Spleen (tissue), 11 donors: ENCODE results near the gene NSFL1C. TPM values are rescaled to one million over a fixed set of nuclear protein-coding genes. Genes with fewer than 3 reads are reported as not detected.
A peak's percentile ranks its signal among the peaks of the same experiment; 100 is the strongest.

ENCODE experiments used
- DNase-seq: peaks from one replicate; pipeline ENCODE4 v3.0.0-alpha.2; 2020
- H3K27ac ChIP-seq, 8 donors: fragments of 200-600 bp; sonication (generic) in 7 of 8; 1 replicate in 4 of 8; 2 replicates in 4 of 8; pipeline versions ENCODE4 v1.5.0 to v1.8.0; 2016 to 2021; ENCODE audit warnings: inconsistent platforms in 4 of 8, mild to moderate bottlenecking in 4 of 8, moderate library complexity in 1 of 8
- H3K27me3 ChIP-seq, 7 donors: fragments of 200-600 bp; sonication (generic) in 6 of 7; replicated peaks in 1 of 7; 1 replicate in 4 of 7; 2 replicates in 3 of 7; pipeline versions ENCODE4 v1.5.0 to v1.8.0; 2016 to 2021; ENCODE audit warnings: inconsistent platforms in 3 of 7, mild to moderate bottlenecking in 1 of 7
- H3K36me3 ChIP-seq, 6 donors: fragments of 200-600 bp; sonication (generic) in 5 of 6; 1 replicate in 4 of 6; 2 replicates in 2 of 6; pipeline versions ENCODE4 v1.5.0 to v1.8.0; 2016 to 2021; ENCODE audit warnings: inconsistent platforms in 2 of 6
- H3K4me1 ChIP-seq, 6 donors: fragments of 200-600 bp; sonication (generic) in 5 of 6; 1 replicate in 3 of 6; 2 replicates in 3 of 6; pipeline versions ENCODE4 v1.5.0 to v1.8.0; 2016 to 2021; ENCODE audit warnings: inconsistent platforms in 3 of 6
- H3K4me3 ChIP-seq, 8 donors: fragments of 200-600 bp; sonication (generic) in 7 of 8; 1 replicate in 4 of 8; 2 replicates in 4 of 8; pipeline versions ENCODE4 v1.5.0 to v1.8.0; 2016 to 2021; ENCODE audit warnings: inconsistent platforms in 4 of 8, mild to moderate bottlenecking in 4 of 8, moderate library complexity in 2 of 8
- H3K9me3 ChIP-seq, 8 donors: fragments of 200-600 bp; sonication (generic) in 7 of 8; 1 replicate in 4 of 8; 2 replicates in 4 of 8; pipeline versions ENCODE4 v1.5.0 to v1.8.0; 2016 to 2021; ENCODE audit warnings: inconsistent platforms in 4 of 8
- CTCF ChIP-seq, 11 experiments: fragments of 200-600 bp in 7 of 11; fragments of 450-650 bp in 4 of 11; sonication (generic) in 4 of 11; IDR thresholded peaks in 8 of 11; conservative IDR thresholded peaks in 3 of 11; 1 replicate in 7 of 11; 2 replicates in 4 of 11; pipeline versions ENCODE4 v1.4.0 to v1.8.0; 2016 to 2021; ENCODE audit warnings: antibody characterized with exemption in 11 of 11, inconsistent platforms in 4 of 11, mild to moderate bottlenecking in 1 of 11
- POLR2A ChIP-seq, 3 donors: fragments of 450-650 bp; IDR thresholded peaks; one replicate each; pipeline ENCODE4 v1.5.1; 2017; ENCODE audit warnings: antibody characterized with exemption in 3 of 3, mild to moderate bottlenecking in 1 of 3
- POLR2AphosphoS5 ChIP-seq, 3 donors: sonication (generic); formaldehyde crosslinking; IDR thresholded peaks; one replicate each; pipeline ENCODE4 v1.5.1; 2017; ENCODE audit warnings: antibody characterized with exemption in 3 of 3
- WGBS, 5 donors: extraction: QIAGEN DNeasy Blood & Tissue Kit in 3 of 5; methylation state at CpG; one replicate each; pipeline versions ENCODE4 v1.1.5 to v1.1.7; 2013 to 2018; 5-methylcytosine and 5-hydroxymethylcytosine counted together
- intact Hi-C: fragments of 100-400 bp; cut with DNase I; formaldehyde crosslinking; loops from one replicate; pipeline ENCODE4 v1.15.0; 2023; ENCODE audit warnings: low total_unique reads
- polyA plus RNA-seq, 3 donors: library from polyadenylated mRNA; stranded (reverse); fragments of 200-250 nt; gene quantifications; one replicate each; pipeline ENCODE4 v1.2.1, GENCODE V29; 2013
- total RNA-seq, 7 donors: library from RNA; depleted of rRNA in 3 of 7; stranded (reverse); fragments of >200 nt in 3 of 7; fragmentation: NEBNext Ultra II Directional in 4 of 7; extraction: Animal tissue kit (Norgen Biotek cat#: 25700) in 4 of 7; gene quantifications; one replicate each; pipeline versions ENCODE4 v1.1.0 to v1.2.1, GENCODE V29; 2016 to 2021
- donor health status: healthy with polysubstance abuse.
- donor health status: DM: no; HTN: no; CAD: no; lungs with moderate emphysema.
- donor health status: DM: no; HTN: no; CAD: no.
- donor health status: Bipolar disorder and iron deficiency.
- donor health status: healthy.
- donor health status: DM: no; HTN: no; CAD: no.
- donor health status: DM: yes; HTN: yes; CAD: no.

NSFL1C gene
- total and polyA plus RNA-seq, 10 donors: 37.1 to 88.5 (median 66.3) TPM

DNA sequence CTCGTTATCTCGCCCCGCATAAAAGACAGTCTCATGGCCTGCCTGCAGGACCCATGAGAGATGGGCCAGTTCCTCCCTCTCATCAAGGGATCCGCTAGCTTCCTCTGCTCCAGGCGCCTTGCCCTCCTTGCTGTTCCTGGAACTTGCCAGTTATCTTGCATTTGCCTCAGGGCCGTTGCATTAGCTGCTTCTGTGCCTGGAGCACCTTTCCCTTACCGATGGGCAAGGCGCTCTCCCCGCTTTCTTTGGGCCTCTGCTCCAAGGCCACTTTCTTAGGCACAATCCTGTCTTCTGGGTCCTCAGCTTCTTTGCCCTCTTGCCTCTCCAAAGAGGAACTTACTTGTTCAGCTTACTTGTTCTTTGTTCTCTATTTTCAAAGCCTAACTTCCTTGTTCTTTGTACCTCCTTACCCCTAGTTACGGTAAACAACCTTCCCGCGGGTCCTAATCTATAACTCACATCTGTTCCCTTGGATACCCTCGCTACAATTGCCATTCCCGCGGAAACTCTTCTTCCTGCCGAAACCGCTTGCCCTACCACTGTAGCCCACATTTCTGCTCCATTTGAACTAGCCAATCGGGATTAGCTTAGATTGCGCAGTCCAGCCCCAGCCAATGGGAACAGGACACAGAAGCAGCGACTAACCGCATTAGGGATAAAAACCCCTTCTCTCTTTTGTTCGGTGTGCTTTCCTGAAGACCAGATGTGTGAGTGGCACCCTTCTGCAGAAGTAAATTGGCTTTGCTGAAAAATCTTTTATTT is 887 bp upstream of the NSFL1C start:
- Histone ChIP-seq H3K36me3 (peaks cover 0 to 52% (median 6%) of the 10 kb centered on the region in 6 donors), H3K4me1 (peaks cover 34 to 97% (median 77%) of the 10 kb centered on the region in 6 donors), H3K4me3 (peak overlapping the region in 7 of 8 donors; percentile 99 to 100 (median 100)), H3K9me3 (no peaks in the 10 kb centered on the region), H3K27ac (peak overlapping the region; percentile 78 to 97 (median 92)), H3K27me3 (no peaks in the 10 kb centered on the region)
- TF ChIP-seq POLR2A (IDR thresholded peaks at IDR 0.05) (no peak), POLR2AphosphoS5 (IDR thresholded peaks at IDR 0.05) (peak in 2 of 3 donors; percentile 37 to 48)
- 19 to 30% (median 24%) methylated on average over 20 to 22 of the region's 22 CpGs for WGBS, 5 donors
- DNase-seq: peak; percentile 84
- intact Hi-C loops: no loop called here

GRCh38 chr20:1467082-1467354 is 369 bp upstream of the NSFL1C start:
- Histone ChIP-seq H3K27me3 (no peaks in the 10 kb centered on the region), H3K4me3 (peak overlapping the region; percentile 98 to 100 (median 100)), H3K9me3 (no peaks in the 10 kb centered on the region), H3K27ac (peak overlapping the region; percentile 78 to 97 (median 92)), H3K4me1 (peaks cover 34 to 97% (median 76%) of the 10 kb centered on the region in 6 donors), H3K36me3 (peaks cover 0 to 54% (median 8%) of the 10 kb centered on the region in 6 donors)
- TF ChIP-seq POLR2A (IDR thresholded peaks at IDR 0.05) (no peak), CTCF (IDR thresholded peaks at IDR 0.05 in 8 of 11, conservative IDR thresholded peaks at IDR 0.05 in 3 of 11) (peak in 6 of 11 experiments; percentile 2 to 58 (median 37)), POLR2AphosphoS5 (IDR thresholded peaks at IDR 0.05) (no peak)
- intact Hi-C loops: no loop called here
- no peak for DNase-seq
- 0 to 4% (median 1%) methylated on average over 4 to 7 of the region's 7 CpGs for WGBS, 5 donors

DNA sequence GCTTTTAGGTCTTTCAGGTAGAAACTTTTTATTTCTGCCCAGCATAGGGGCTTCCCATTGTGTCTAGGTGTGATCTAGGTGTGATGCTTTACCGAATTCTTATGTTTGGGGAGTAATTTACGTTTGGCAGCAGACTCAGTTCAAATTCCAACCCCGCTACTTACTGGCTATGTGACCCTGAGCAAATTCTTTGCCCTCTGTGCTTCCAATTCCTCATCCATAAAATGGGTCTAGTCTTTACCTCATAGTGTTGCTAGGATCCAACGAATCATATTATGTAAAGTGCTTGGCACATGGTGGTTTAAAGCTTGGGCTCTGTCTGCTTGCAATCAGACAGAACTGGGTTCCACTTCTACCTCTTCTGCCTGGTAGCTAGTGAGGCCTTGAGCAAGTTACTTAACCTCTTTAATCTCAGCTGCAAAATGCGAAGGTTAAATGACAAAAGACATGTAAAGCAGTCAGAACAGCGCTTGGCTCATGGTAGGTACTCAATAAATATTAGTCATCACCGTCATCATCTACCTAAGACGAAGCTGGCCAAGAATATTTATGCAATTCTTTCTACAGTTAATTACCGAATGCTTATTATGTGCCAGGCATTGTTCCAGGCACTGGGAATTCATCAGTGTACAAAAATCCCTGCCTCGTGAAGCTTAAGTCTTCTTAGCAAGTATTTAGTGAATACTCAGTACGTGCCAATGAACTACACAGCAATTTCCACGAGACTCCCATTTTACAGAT is 1.0 kb downstream of the NSFL1C start:
- H3K4me1 ChIP-seq: peaks cover 34 to 89% (median 80%) of the 10 kb centered on the region in 6 donors
- no peak for TF ChIP-seq POLR2A (IDR thresholded peaks at IDR 0.05)
- no peak for TF ChIP-seq CTCF (IDR thresholded peaks at IDR 0.05 in 8 of 11, conservative IDR thresholded peaks at IDR 0.05 in 3 of 11)
- intact Hi-C loops: no loop called here
- peak overlapping the region; percentile 98 to 100 (median 100) for H3K4me3 ChIP-seq
- no peaks in the 10 kb centered on the region for H3K27me3 ChIP-seq
- WGBS, 5 donors: 45 to 54% (median 48%) methylated on average over 12 of the region's 12 CpGs
- H3K9me3 ChIP-seq: no peaks in the 10 kb centered on the region
- peak overlapping the region; percentile 78 to 97 (median 92) for H3K27ac ChIP-seq
- DNase-seq: no peak
- H3K36me3 ChIP-seq: peaks cover 0 to 54% (median 15%) of the 10 kb centered on the region in 6 donors

DNA sequence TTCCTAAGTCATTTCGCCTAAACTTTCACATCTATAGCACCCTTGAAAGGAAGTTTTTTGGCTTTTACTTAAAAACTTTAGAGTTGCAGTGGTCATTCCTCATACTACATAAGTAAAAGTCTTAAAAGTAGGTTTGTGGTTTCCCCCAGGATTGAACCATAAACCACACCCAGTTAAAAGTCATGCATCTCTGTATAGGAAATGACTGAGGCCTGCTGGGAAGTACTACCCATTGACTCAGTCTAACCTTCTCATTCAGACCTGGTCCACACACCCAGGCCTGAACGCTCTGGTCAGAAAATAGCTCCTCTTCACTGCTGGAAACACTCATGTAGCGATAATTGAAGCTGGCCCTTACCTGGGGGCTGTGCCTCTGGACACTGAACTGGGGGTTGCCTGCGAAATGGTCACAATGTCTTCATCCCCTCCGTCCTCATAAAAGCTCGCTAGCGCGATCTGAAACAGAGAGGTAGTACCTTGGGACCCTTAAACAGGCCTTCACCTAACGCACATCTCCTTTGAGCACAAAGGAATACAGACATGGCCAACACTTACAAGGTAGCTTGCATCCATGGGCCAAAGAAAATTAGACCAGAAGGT is 2.6 kb downstream of the NSFL1C start:
- Histone ChIP-seq H3K27ac (no peak overlapping the region), H3K4me3 (no peak overlapping the region), H3K36me3 (peaks cover 0 to 63% (median 30%) of the 10 kb centered on the region in 6 donors), H3K4me1 (peaks cover 30 to 74% (median 65%) of the 10 kb centered on the region in 6 donors), H3K27me3 (no peaks in the 10 kb centered on the region), H3K9me3 (no peaks in the 10 kb centered on the region)
- DNase-seq: no peak
- WGBS, 5 donors: 92 to 96% (median 95%) methylated on average over 9 of the region's 9 CpGs
- intact Hi-C loops: no loop called here
- TF ChIP-seq POLR2AphosphoS5 (IDR thresholded peaks at IDR 0.05): no peak
- no peak for TF ChIP-seq POLR2A (IDR thresholded peaks at IDR 0.05)
- no peak for TF ChIP-seq CTCF (IDR thresholded peaks at IDR 0.05 in 8 of 11, conservative IDR thresholded peaks at IDR 0.05 in 3 of 11)
